Peyer's patch (tissue), 4 donors: ENCODE measurements around the gene DENND2C.

Source experiments
- CTCF ChIP-seq, 6 experiments: fragments of 450-650 bp in 4 of 6; fragments of 200-600 bp in 2 of 6; sonication (generic) in 1 of 6; IDR thresholded peaks; one replicate each; pipeline ENCODE4 v1.5.1; 2017 to 2019; ENCODE audit warnings: antibody characterized with exemption in 6 of 6, mild to moderate bottlenecking in 3 of 6, moderate library complexity in 1 of 6
- POLR2A ChIP-seq, 2 donors: fragments of 450-650 bp; IDR thresholded peaks; one replicate each; pipeline ENCODE4 v1.5.1; 2017; ENCODE audit warnings: antibody characterized with exemption in 2 of 2, mild to moderate bottlenecking in 2 of 2, moderate library complexity in 2 of 2

GRCh38 chr1:114545796-114546195 is 124.1 kb downstream of the DENND2C start:
- no peak for TF ChIP-seq CTCF (IDR thresholded peaks at IDR 0.05)
- no peak for TF ChIP-seq POLR2A (IDR thresholded peaks at IDR 0.05)
